GM23338 (cell line): ENCODE data around the gene NHS. TPM values are rescaled to one million over a fixed set of nuclear protein-coding genes. Genes with fewer than 3 reads are reported as not detected.

ENCODE experiments used
- ATAC-seq: fragments of 200-7000 bp; cut with Tn5 transposase; 3 replicates; pipeline ENCODE4 v1.9.1; 2020
- DNase-seq: peaks from one replicate; pipeline ENCODE4 v3.0.0-alpha.2; 2015; ENCODE audit warnings: low spot score
- H2AFZ ChIP-seq: fragments of 200-600 bp; sonication (generic); 2 replicates; pipeline ENCODE4 v1.8.0; 2016; ENCODE audit warnings: antibody characterized with exemption, mild to moderate bottlenecking, moderate library complexity
- H3F3A ChIP-seq: fragments of 200-600 bp; sonication (generic); replicated peaks from 2 replicates; pipeline ENCODE4 v1.8.0; 2017; ENCODE audit warnings: antibody characterized with exemption, mixed run types, low read depth
- H3K27ac ChIP-seq: fragments of 200-600 bp; sonication (generic); 2 replicates; pipeline ENCODE4 v1.6.1; 2016; ENCODE audit warnings: low read depth
- H3K27me3 ChIP-seq: fragments of 200-600 bp; sonication (generic); 2 replicates; pipeline ENCODE4 v1.8.0; 2016; ENCODE audit warnings: mild to moderate bottlenecking, mixed run types, moderate library complexity; ENCODE audit not compliant: insufficient read depth
- H3K36me3 ChIP-seq: fragments of 200-600 bp; sonication (generic); 2 replicates; pipeline ENCODE4 v1.8.0; 2016; ENCODE audit warnings: mild to moderate bottlenecking; ENCODE audit not compliant: insufficient read depth
- H3K4me1 ChIP-seq: fragments of 200-600 bp; sonication (generic); 2 replicates; pipeline ENCODE4 v1.8.0; 2016; ENCODE audit warnings: mild to moderate bottlenecking, moderate library complexity; ENCODE audit not compliant: insufficient read depth
- H3K4me2 ChIP-seq: fragments of 200-600 bp; sonication (generic); 2 replicates; pipeline ENCODE4 v1.7.1; 2017; ENCODE audit warnings: mixed run types
- H3K4me3 ChIP-seq: fragments of 200-600 bp; sonication (generic); 2 replicates; pipeline ENCODE4 v1.6.1; 2016; ENCODE audit warnings: mixed run types
- H3K79me2 ChIP-seq: fragments of 200-600 bp; sonication (generic); replicated peaks from 2 replicates; pipeline ENCODE4 v1.8.0; 2017; ENCODE audit warnings: mild to moderate bottlenecking; ENCODE audit not compliant: insufficient read depth
- H3K9me2 ChIP-seq: fragments of 200-600 bp; sonication (generic); 2 replicates; pipeline ENCODE4 v1.8.0; 2017; ENCODE audit not compliant: insufficient read depth
- H4K20me1 ChIP-seq: fragments of 200-600 bp; sonication (generic); replicated peaks from 2 replicates; pipeline ENCODE4 v1.8.0; 2017; ENCODE audit warnings: mild to moderate bottlenecking; ENCODE audit not compliant: insufficient read depth
- H3K27ac Mint-ChIP-seq: 2 replicates; pipeline ENCODE4 v1.8.0; 2020; ENCODE audit warnings: inconsistent platforms, mild to moderate bottlenecking, moderate library complexity, mixed read lengths
- H3K27me3 Mint-ChIP-seq: 3 replicates; pipeline ENCODE4 v1.8.0; 2022; ENCODE audit warnings: low read depth, mild to moderate bottlenecking, moderate library complexity, mixed read lengths, inconsistent platforms; ENCODE audit not compliant: insufficient read depth, poor library complexity
- H3K36me3 Mint-ChIP-seq: 3 replicates; pipeline ENCODE4 v1.8.0; 2021; ENCODE audit warnings: low read depth, mild to moderate bottlenecking, inconsistent platforms, moderate library complexity, mixed read lengths
- H3K4me1 Mint-ChIP-seq: 3 replicates; pipeline ENCODE4 v1.8.0; 2020; ENCODE audit warnings: mild to moderate bottlenecking, inconsistent platforms, mixed read lengths
- H3K4me3 Mint-ChIP-seq: 3 replicates; pipeline ENCODE4 v1.8.0; 2021; ENCODE audit warnings: moderate library complexity, mild to moderate bottlenecking, inconsistent platforms, mixed read lengths
- H3K9me3 Mint-ChIP-seq: 3 replicates; pipeline ENCODE4 v1.8.0; 2020; ENCODE audit warnings: moderate library complexity, mild to moderate bottlenecking, inconsistent platforms, mixed read lengths
- CREB1 ChIP-seq: fragments of 250-450 bp; sonication (Bioruptor Pico); IDR thresholded peaks from 2 replicates; pipeline ENCODE4 v1.5.0; 2020; ENCODE audit warnings: low read depth, mild to moderate bottlenecking, moderate library complexity
- EZH2 ChIP-seq: fragments of 200-600 bp; sonication (generic); IDR thresholded peaks from one replicate; pipeline ENCODE4 v1.8.0; 2017; ENCODE audit warnings: antibody characterized with exemption, mild to moderate bottlenecking, low read depth; ENCODE audit not compliant: unreplicated experiment
- EZH2phosphoT487 ChIP-seq: fragments of 200-600 bp; sonication (generic); IDR thresholded peaks from one replicate; pipeline ENCODE4 v1.8.1; 2018; ENCODE audit warnings: antibody characterized with exemption; ENCODE audit not compliant: unreplicated experiment
- JUNB ChIP-seq: IDR thresholded peaks from one replicate; pipeline ENCODE4 v1.6.1; 2016; ENCODE audit warnings: antibody characterized with exemption; ENCODE audit not compliant: unreplicated experiment
- NANOG ChIP-seq: IDR thresholded peaks from 2 replicates; pipeline ENCODE4 v1.6.1; 2016; ENCODE audit warnings: antibody characterized with exemption, borderline replicate concordance
- POLR2AphosphoS5 ChIP-seq: IDR thresholded peaks from 2 replicates; pipeline ENCODE4 v1.6.1; 2016; ENCODE audit warnings: antibody characterized with exemption, low read depth
- STAT1 ChIP-seq: IDR thresholded peaks from one replicate; pipeline ENCODE4 v1.6.1; 2016; ENCODE audit warnings: antibody characterized with exemption; ENCODE audit not compliant: unreplicated experiment
- ZNF114 ChIP-seq: fragments of 250-450 bp; sonication (Bioruptor Pico); IDR thresholded peaks from 2 replicates; pipeline ENCODE4 v1.5.0; 2020; ENCODE audit warnings: mild to moderate bottlenecking, moderate library complexity
- ZNF331 ChIP-seq: fragments of 250-450 bp; sonication (Bioruptor Pico); IDR thresholded peaks from 2 replicates; pipeline ENCODE4 v1.5.0; 2020; ENCODE audit warnings: low read depth, mild to moderate bottlenecking, moderate library complexity
- polyA plus RNA-seq: library from polyadenylated mRNA; unstranded; fragments of >200 nt; fragmentation: Nextera tagmentation; extraction: Ambion mirVana; gene quantifications from 2 replicates; pipeline ENCODE4 v1.2.1, GENCODE V29; 2016
- total RNA-seq: library from RNA; depleted of rRNA; stranded (reverse); fragments of >200 nt; shearing (Covaris generic); gene quantifications from 2 replicates; pipeline ENCODE4 v1.2.3, GENCODE V29; 2014
- TF ChIP-seq, protein P1 (sequence below), 2 experiments: fragments of 200-600 bp in 1 of 2; sonication (generic) in 1 of 2; conservative IDR thresholded peaks; 2 replicates each; pipeline versions ENCODE4 v1.5.1 to v1.6.1; 2016 to 2017; ENCODE audit warnings: antibody characterized with exemption in 2 of 2, low read depth in 2 of 2, mild to moderate bottlenecking in 2 of 2, moderate library complexity in 1 of 2
- TF ChIP-seq, protein P2 (sequence below): IDR thresholded peaks from one replicate; pipeline ENCODE4 v1.6.1; 2018; ENCODE audit warnings: antibody characterized with exemption; ENCODE audit not compliant: unreplicated experiment
- TF ChIP-seq, protein P3 (sequence below): IDR thresholded peaks from 2 replicates; pipeline ENCODE4 v1.6.1; 2016; ENCODE audit warnings: antibody characterized with exemption
- TF ChIP-seq, protein P4 (sequence below): fragments of 250-450 bp; sonication (Bioruptor Pico); IDR thresholded peaks from 2 replicates; pipeline ENCODE4 v1.5.0; 2020; ENCODE audit warnings: mild to moderate bottlenecking, moderate library complexity

NHS gene
- total and polyA plus RNA-seq, 2 experiments from 2014 or later, result 1.8 to 8.2 TPM

DNA sequence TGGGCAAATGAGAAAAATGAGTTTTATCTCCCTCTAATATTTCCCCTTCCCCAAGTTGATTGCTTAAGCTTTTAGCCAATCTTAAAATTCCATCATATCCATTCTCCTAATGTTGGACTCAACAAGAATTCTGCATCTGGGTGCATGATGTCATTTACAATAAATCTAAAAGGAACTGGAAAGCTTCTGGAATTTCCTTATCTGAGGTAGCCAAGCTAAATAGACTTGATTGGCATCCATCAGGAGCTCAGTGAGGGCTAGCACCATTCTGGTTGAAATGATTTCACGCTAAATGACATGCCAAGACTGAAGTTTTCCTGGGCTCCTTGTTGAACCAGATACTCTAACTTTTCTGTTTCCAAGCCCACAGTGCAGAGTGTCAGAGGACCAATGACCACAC is 252.0 kb downstream of the NHS start:
- no peak for DNase-seq

More for the DNA sequence above, 252.0 kb downstream of the NHS start:
- no peaks in the 10 kb centered on the region; the same call in 1 of the 2 replicates for H3K4me1 ChIP-seq
- no peak for ATAC-seq
- H3K27me3 Mint-ChIP-seq, result no peaks in the 10 kb centered on the region
- no peak overlapping the region for H3K27ac Mint-ChIP-seq
- TF ChIP-seq ZNF114 (CRISPR knock-in tag), result no peak
- no peak for TF ChIP-seq STAT1
- TF ChIP-seq NANOG, result no peak
- no peak for TF ChIP-seq ZNF331 (CRISPR knock-in tag)
- TF ChIP-seq, protein P1, sequence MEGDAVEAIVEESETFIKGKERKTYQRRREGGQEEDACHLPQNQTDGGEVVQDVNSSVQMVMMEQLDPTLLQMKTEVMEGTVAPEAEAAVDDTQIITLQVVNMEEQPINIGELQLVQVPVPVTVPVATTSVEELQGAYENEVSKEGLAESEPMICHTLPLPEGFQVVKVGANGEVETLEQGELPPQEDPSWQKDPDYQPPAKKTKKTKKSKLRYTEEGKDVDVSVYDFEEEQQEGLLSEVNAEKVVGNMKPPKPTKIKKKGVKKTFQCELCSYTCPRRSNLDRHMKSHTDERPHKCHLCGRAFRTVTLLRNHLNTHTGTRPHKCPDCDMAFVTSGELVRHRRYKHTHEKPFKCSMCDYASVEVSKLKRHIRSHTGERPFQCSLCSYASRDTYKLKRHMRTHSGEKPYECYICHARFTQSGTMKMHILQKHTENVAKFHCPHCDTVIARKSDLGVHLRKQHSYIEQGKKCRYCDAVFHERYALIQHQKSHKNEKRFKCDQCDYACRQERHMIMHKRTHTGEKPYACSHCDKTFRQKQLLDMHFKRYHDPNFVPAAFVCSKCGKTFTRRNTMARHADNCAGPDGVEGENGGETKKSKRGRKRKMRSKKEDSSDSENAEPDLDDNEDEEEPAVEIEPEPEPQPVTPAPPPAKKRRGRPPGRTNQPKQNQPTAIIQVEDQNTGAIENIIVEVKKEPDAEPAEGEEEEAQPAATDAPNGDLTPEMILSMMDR (conservative IDR thresholded peaks at IDR 0.05; ENCODE audit: low read depth in 2 of 2), result no peak
- TF ChIP-seq JUNB, result no peak
- no peak for TF ChIP-seq EZH2
- no peak for TF ChIP-seq POLR2AphosphoS5
- TF ChIP-seq CREB1, result no peak
- TF ChIP-seq, protein P2, sequence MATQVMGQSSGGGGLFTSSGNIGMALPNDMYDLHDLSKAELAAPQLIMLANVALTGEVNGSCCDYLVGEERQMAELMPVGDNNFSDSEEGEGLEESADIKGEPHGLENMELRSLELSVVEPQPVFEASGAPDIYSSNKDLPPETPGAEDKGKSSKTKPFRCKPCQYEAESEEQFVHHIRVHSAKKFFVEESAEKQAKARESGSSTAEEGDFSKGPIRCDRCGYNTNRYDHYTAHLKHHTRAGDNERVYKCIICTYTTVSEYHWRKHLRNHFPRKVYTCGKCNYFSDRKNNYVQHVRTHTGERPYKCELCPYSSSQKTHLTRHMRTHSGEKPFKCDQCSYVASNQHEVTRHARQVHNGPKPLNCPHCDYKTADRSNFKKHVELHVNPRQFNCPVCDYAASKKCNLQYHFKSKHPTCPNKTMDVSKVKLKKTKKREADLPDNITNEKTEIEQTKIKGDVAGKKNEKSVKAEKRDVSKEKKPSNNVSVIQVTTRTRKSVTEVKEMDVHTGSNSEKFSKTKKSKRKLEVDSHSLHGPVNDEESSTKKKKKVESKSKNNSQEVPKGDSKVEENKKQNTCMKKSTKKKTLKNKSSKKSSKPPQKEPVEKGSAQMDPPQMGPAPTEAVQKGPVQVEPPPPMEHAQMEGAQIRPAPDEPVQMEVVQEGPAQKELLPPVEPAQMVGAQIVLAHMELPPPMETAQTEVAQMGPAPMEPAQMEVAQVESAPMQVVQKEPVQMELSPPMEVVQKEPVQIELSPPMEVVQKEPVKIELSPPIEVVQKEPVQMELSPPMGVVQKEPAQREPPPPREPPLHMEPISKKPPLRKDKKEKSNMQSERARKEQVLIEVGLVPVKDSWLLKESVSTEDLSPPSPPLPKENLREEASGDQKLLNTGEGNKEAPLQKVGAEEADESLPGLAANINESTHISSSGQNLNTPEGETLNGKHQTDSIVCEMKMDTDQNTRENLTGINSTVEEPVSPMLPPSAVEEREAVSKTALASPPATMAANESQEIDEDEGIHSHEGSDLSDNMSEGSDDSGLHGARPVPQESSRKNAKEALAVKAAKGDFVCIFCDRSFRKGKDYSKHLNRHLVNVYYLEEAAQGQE, result no peak
- TF ChIP-seq, protein P3, sequence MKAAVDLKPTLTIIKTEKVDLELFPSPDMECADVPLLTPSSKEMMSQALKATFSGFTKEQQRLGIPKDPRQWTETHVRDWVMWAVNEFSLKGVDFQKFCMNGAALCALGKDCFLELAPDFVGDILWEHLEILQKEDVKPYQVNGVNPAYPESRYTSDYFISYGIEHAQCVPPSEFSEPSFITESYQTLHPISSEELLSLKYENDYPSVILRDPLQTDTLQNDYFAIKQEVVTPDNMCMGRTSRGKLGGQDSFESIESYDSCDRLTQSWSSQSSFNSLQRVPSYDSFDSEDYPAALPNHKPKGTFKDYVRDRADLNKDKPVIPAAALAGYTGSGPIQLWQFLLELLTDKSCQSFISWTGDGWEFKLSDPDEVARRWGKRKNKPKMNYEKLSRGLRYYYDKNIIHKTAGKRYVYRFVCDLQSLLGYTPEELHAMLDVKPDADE, result no peak
- no peak for TF ChIP-seq EZH2phosphoT487
- TF ChIP-seq, protein P4, sequence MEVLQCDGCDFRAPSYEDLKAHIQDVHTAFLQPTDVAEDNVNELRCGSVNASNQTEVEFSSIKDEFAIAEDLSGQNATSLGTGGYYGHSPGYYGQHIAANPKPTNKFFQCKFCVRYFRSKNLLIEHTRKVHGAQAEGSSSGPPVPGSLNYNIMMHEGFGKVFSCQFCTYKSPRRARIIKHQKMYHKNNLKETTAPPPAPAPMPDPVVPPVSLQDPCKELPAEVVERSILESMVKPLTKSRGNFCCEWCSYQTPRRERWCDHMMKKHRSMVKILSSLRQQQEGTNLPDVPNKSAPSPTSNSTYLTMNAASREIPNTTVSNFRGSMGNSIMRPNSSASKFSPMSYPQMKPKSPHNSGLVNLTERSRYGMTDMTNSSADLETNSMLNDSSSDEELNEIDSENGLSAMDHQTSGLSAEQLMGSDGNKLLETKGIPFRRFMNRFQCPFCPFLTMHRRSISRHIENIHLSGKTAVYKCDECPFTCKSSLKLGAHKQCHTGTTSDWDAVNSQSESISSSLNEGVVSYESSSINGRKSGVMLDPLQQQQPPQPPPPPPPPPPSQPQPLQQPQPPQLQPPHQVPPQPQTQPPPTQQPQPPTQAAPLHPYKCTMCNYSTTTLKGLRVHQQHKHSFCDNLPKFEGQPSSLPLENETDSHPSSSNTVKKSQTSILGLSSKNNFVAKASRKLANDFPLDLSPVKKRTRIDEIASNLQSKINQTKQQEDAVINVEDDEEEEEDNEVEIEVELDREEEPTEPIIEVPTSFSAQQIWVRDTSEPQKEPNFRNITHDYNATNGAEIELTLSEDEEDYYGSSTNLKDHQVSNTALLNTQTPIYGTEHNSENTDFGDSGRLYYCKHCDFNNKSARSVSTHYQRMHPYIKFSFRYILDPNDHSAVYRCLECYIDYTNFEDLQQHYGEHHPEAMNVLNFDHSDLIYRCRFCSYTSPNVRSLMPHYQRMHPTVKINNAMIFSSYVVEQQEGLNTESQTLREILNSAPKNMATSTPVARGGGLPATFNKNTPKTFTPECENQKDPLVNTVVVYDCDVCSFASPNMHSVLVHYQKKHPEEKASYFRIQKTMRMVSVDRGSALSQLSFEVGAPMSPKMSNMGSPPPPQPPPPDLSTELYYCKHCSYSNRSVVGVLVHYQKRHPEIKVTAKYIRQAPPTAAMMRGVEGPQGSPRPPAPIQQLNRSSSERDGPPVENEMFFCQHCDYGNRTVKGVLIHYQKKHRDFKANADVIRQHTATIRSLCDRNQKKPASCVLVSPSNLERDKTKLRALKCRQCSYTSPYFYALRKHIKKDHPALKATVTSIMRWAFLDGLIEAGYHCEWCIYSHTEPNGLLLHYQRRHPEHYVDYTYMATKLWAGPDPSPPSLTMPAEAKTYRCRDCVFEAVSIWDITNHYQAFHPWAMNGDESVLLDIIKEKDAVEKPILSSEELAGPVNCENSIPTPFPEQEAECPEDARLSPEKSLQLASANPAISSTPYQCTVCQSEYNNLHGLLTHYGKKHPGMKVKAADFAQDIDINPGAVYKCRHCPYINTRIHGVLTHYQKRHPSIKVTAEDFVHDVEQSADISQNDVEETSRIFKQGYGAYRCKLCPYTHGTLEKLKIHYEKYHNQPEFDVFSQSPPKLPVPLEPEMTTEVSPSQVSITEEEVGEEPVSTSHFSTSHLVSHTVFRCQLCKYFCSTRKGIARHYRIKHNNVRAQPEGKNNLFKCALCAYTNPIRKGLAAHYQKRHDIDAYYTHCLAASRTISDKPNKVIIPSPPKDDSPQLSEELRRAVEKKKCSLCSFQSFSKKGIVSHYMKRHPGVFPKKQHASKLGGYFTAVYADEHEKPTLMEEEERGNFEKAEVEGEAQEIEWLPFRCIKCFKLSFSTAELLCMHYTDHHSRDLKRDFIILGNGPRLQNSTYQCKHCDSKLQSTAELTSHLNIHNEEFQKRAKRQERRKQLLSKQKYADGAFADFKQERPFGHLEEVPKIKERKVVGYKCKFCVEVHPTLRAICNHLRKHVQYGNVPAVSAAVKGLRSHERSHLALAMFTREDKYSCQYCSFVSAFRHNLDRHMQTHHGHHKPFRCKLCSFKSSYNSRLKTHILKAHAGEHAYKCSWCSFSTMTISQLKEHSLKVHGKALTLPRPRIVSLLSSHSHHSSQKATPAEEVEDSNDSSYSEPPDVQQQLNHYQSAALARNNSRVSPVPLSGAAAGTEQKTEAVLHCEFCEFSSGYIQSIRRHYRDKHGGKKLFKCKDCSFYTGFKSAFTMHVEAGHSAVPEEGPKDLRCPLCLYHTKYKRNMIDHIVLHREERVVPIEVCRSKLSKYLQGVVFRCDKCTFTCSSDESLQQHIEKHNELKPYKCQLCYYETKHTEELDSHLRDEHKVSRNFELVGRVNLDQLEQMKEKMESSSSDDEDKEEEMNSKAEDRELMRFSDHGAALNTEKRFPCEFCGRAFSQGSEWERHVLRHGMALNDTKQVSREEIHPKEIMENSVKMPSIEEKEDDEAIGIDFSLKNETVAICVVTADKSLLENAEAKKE (CRISPR knock-in tag), result no peak
- H3K79me2 ChIP-seq, result no peaks in the 10 kb centered on the region
- no peaks in the 10 kb centered on the region for H3K36me3 ChIP-seq
- H3K4me3 ChIP-seq, result no peak overlapping the region
- H4K20me1 ChIP-seq, result no peaks in the 10 kb centered on the region
- H3F3A ChIP-seq, result no peaks in the 10 kb centered on the region
- H2AFZ ChIP-seq, result no peak overlapping the region
- H3K4me1 Mint-ChIP-seq, result peaks cover 11% of the 10 kb centered on the region
- H3K4me3 Mint-ChIP-seq, result no peak overlapping the region
- H3K9me2 ChIP-seq, result no peaks in the 10 kb centered on the region
- H3K9me3 Mint-ChIP-seq, result no peaks in the 10 kb centered on the region
- no peaks in the 10 kb centered on the region for H3K27me3 ChIP-seq
- H3K36me3 Mint-ChIP-seq, result no peaks in the 10 kb centered on the region
- H3K4me2 ChIP-seq, result no peak overlapping the region
- H3K27ac ChIP-seq, result no peak overlapping the region
